Hepatocyte (in vitro differentiated cells): ENCODE data around the gene ADORA1. TPM values are rescaled to one million over a fixed set of nuclear protein-coding genes. Genes with fewer than 3 reads are reported as not detected.

Experiments
- DNase-seq: peaks from one replicate; pipeline ENCODE4 v3.0.0-alpha.2; 2016; ENCODE audit warnings: low spot score
- H2AFZ ChIP-seq: fragments of 200-600 bp; sonication (generic); 2 replicates; pipeline ENCODE4 v1.6.0; 2016; ENCODE audit warnings: antibody characterized with exemption, mild to moderate bottlenecking
- H3K27ac ChIP-seq: fragments of 200-600 bp; sonication (generic); 2 replicates; pipeline ENCODE4 v1.5.1; 2016; ENCODE audit warnings: mild to moderate bottlenecking
- H3K27me3 ChIP-seq: fragments of 200-600 bp; sonication (generic); 2 replicates; pipeline ENCODE4 v1.6.1; 2016
- H3K36me3 ChIP-seq: fragments of 200-600 bp; sonication (generic); replicated peaks from 2 replicates; pipeline ENCODE4 v1.5.1; 2016; ENCODE audit warnings: low read depth; ENCODE audit not compliant: insufficient read depth
- H3K4me1 ChIP-seq: fragments of 200-600 bp; sonication (generic); 2 replicates; pipeline ENCODE4 v1.5.1; 2016; ENCODE audit warnings: mild to moderate bottlenecking, moderate library complexity; ENCODE audit not compliant: insufficient read depth
- H3K4me2 ChIP-seq: fragments of 200-600 bp; sonication (generic); 2 replicates; pipeline ENCODE4 v1.6.0; 2016
- H3K4me3 ChIP-seq: fragments of 200-600 bp; sonication (generic); 2 replicates; pipeline ENCODE4 v1.5.1; 2016; ENCODE audit warnings: mild to moderate bottlenecking
- H3K79me2 ChIP-seq: fragments of 200-600 bp; sonication (generic); 2 replicates; pipeline ENCODE4 v1.6.0; 2017; ENCODE audit warnings: mild to moderate bottlenecking
- H3K9me2 ChIP-seq: fragments of 200-600 bp; sonication (generic); replicated peaks from 2 replicates; pipeline ENCODE4 v1.6.0; 2017; ENCODE audit warnings: mild to moderate bottlenecking; ENCODE audit not compliant: insufficient read depth
- H3K9me3 ChIP-seq: fragments of 200-600 bp; sonication (generic); 2 replicates; pipeline ENCODE4 v1.5.1; 2016; ENCODE audit warnings: low read depth, mild to moderate bottlenecking
- H4K20me1 ChIP-seq: fragments of 200-600 bp; sonication (generic); 2 replicates; pipeline ENCODE4 v1.6.0; 2016; ENCODE audit warnings: mild to moderate bottlenecking; ENCODE audit not compliant: insufficient read depth, poor library complexity, severe bottlenecking
- EZH2 ChIP-seq: fragments of 200-600 bp; sonication (generic); IDR thresholded peaks from 2 replicates; pipeline ENCODE4 v1.6.1; 2016; ENCODE audit warnings: antibody characterized with exemption, mild to moderate bottlenecking, borderline replicate concordance
- EZH2phosphoT487 ChIP-seq: fragments of 200-600 bp; sonication (generic); IDR thresholded peaks from one replicate; pipeline ENCODE4 v1.6.1; 2018; ENCODE audit warnings: antibody characterized with exemption, mild to moderate bottlenecking, low read depth, moderate library complexity; ENCODE audit not compliant: unreplicated experiment, severe bottlenecking
- WGBS: methylation state at CpG from one replicate; pipeline ENCODE4 v1.1.6; 2016; ENCODE audit warnings: low lambda C conversion rate; ENCODE audit errors: missing lambda C conversion rate; 5-methylcytosine and 5-hydroxymethylcytosine counted together
- polyA plus RNA-seq: library from polyadenylated mRNA; unstranded; fragments of >200 nt; fragmentation: Nextera tagmentation; extraction: Ambion mirVana; gene quantifications from 2 replicates; pipeline ENCODE4 v1.2.1, GENCODE V29; 2016
- total RNA-seq: library from RNA; depleted of rRNA; stranded (reverse); fragments of >200 nt; gene quantifications from 2 replicates; pipeline ENCODE4 v1.2.3, GENCODE V29; 2014
- TF ChIP-seq, protein P1 (sequence below): fragments of 200-600 bp; sonication (generic); IDR thresholded peaks from 2 replicates; pipeline ENCODE4 v1.5.1; 2016; ENCODE audit warnings: antibody characterized with exemption, mild to moderate bottlenecking; ENCODE audit not compliant: poor library complexity

ADORA1 gene
- total and polyA plus RNA-seq, 2 experiments from 2014 or later = 2.0 to 2.3 TPM

GRCh38 chr1:203091761-203092330 lies 35.7 kb upstream of the ADORA1 start:
- Histone ChIP-seq H3K4me2 (no peak overlapping the region), H3K9me3 (peaks cover 15% of the 10 kb centered on the region), H3K79me2 (no peaks in the 10 kb centered on the region), H3K9me2 (no peaks in the 10 kb centered on the region), H3K27ac (no peak overlapping the region), H3K4me1 (no peaks in the 10 kb centered on the region), H2AFZ (no peak overlapping the region), H3K4me3 (no peak overlapping the region), H3K36me3 (no peaks in the 10 kb centered on the region), H4K20me1 (no peaks in the 10 kb centered on the region), H3K27me3 (no peaks in the 10 kb centered on the region)
- 73% methylated on average over 6 of the region's 6 CpGs for WGBS
- DNase-seq = no peak
- TF ChIP-seq, protein P1, sequence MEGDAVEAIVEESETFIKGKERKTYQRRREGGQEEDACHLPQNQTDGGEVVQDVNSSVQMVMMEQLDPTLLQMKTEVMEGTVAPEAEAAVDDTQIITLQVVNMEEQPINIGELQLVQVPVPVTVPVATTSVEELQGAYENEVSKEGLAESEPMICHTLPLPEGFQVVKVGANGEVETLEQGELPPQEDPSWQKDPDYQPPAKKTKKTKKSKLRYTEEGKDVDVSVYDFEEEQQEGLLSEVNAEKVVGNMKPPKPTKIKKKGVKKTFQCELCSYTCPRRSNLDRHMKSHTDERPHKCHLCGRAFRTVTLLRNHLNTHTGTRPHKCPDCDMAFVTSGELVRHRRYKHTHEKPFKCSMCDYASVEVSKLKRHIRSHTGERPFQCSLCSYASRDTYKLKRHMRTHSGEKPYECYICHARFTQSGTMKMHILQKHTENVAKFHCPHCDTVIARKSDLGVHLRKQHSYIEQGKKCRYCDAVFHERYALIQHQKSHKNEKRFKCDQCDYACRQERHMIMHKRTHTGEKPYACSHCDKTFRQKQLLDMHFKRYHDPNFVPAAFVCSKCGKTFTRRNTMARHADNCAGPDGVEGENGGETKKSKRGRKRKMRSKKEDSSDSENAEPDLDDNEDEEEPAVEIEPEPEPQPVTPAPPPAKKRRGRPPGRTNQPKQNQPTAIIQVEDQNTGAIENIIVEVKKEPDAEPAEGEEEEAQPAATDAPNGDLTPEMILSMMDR = no peak
- TF ChIP-seq EZH2 (no peak), EZH2phosphoT487 (no peak)

DNA sequence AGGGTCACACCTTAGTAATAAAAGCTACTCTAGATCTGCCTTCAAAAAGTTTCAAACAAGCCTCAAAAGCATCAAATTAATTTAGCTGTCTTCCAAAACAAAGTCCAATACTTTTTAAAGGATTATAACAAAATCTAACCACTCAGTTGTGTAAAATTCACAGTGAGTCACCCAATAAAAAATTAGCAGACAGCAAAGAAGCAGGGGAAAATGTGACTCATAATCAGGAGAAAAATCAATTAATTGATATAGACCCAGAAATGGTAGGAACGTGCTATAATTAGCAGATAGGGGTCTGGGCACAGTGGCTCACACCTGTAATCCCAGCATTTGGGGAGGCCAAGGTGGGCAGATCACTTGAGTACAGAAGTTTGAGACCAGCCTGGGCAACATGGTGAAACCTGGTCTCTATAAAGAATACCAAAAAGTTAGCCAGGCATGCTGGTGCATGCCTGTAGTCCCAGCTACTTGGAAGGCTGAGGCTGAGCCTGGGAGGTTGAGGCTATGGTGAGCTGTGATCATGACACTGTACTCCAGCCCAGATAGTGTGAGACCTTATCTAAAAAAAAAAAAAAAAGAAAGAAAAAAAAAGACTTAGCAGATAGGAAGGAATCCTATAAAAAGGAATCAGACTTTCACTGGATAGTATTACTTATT lies 33.6 kb upstream of the ADORA1 start:
- DNase-seq = no peak

DNA sequence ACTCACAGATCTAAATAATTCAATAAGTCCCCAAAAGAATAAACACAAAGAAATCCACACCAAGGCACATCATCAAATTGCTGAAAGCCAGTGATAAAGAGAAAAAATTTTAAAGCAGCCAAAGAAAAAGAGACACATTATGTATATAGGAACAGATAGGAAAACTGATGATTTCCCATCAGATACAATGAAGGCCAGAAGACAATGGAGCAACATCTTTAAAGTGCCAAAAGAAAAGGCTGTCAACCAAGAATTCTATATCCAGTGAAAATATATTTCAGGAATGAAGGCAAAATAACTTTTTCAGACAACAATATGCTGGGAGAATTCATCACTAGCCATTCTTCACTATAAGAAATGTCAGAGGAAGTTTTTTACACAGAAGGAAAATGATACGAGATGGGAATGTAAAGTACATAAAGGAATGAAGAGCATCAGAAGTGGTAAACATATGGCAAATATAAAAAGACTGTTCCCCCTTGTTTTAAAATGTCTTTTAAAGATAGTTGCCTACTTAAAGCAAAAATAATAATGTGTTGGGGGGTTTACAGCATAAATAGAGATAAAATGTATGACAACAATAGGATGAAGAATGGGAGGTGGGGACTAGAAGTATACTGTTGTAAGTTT lies 32.4 kb upstream of the ADORA1 start:
- Histone ChIP-seq H3K9me3 (peaks cover 15% of the 10 kb centered on the region), H3K27ac (no peak overlapping the region), H3K4me1 (no peaks in the 10 kb centered on the region), H3K36me3 (no peaks in the 10 kb centered on the region), H3K9me2 (no peaks in the 10 kb centered on the region), H3K79me2 (no peaks in the 10 kb centered on the region), H2AFZ (no peak overlapping the region), H3K27me3 (no peaks in the 10 kb centered on the region), H4K20me1 (no peaks in the 10 kb centered on the region), H3K4me3 (no peak overlapping the region), H3K4me2 (no peak overlapping the region)
- no peak for TF ChIP-seq EZH2phosphoT487
- no peak for TF ChIP-seq EZH2
- TF ChIP-seq, protein P1 = no peak
- DNase-seq = no peak
- 96% methylated on average over 1 of the region's 1 CpG for WGBS

More for the DNA sequence above, 33.6 kb upstream of the ADORA1 start:
- WGBS = 79% methylated on average over 1 of the region's 1 CpG
- Histone ChIP-seq H3K79me2 (no peaks in the 10 kb centered on the region), H3K4me3 (no peak overlapping the region), H3K9me3 (peaks cover 15% of the 10 kb centered on the region), H3K27ac (no peak overlapping the region), H3K27me3 (no peaks in the 10 kb centered on the region), H4K20me1 (no peaks in the 10 kb centered on the region), H2AFZ (no peak overlapping the region), H3K4me2 (no peak overlapping the region), H3K9me2 (no peaks in the 10 kb centered on the region), H3K4me1 (no peaks in the 10 kb centered on the region), H3K36me3 (no peaks in the 10 kb centered on the region)
- TF ChIP-seq EZH2 (no peak), EZH2phosphoT487 (no peak)
- TF ChIP-seq, protein P1 = no peak
